Sigmoid colon (tissue), 7 donors: Measurements from ENCODE around the gene KIF26B. TPM values are rescaled to one million over a fixed set of nuclear protein-coding genes. Genes with fewer than 3 reads are reported as not detected.

Experiments
- DNase-seq: peaks from one replicate; pipeline ENCODE4 v3.0.0-alpha.2; 2019
- H3K27ac ChIP-seq, 4 donors: fragments of 200-600 bp; sonication (generic); one replicate each; pipeline ENCODE4 v1.5.1; 2016 to 2019; ENCODE audit warnings: mild to moderate bottlenecking in 1 of 4
- H3K27me3 ChIP-seq, 3 donors: fragments of 200-600 bp; sonication (generic); one replicate each; pipeline ENCODE4 v1.5.1; 2019; ENCODE audit warnings: mild to moderate bottlenecking in 1 of 3
- H3K36me3 ChIP-seq, 4 donors: fragments of 200-600 bp; sonication (generic); one replicate each; pipeline ENCODE4 v1.5.1; 2016 to 2019
- H3K4me1 ChIP-seq, 4 donors: fragments of 200-600 bp; sonication (generic); one replicate each; pipeline ENCODE4 v1.5.1; 2017 to 2019
- H3K4me3 ChIP-seq, 4 donors: fragments of 200-600 bp; sonication (generic); one replicate each; pipeline ENCODE4 v1.5.1; 2017 to 2019; ENCODE audit warnings: mild to moderate bottlenecking in 2 of 4, moderate library complexity in 1 of 4
- H3K9me3 ChIP-seq, 4 donors: fragments of 200-600 bp in 3 of 4; sonication (generic) in 3 of 4; one replicate each; pipeline versions ENCODE4 v1.5.1 to v1.6.1; 2013 to 2019
- CTCF ChIP-seq, 4 experiments: fragments of 450-650 bp in 3 of 4; fragments of 200-600 bp in 1 of 4; IDR thresholded peaks; one replicate each; pipeline ENCODE4 v1.5.1; 2016 to 2019; ENCODE audit warnings: antibody characterized with exemption in 4 of 4, mild to moderate bottlenecking in 3 of 4, moderate library complexity in 2 of 4
- EP300 ChIP-seq, 4 donors: sonication (generic); formaldehyde crosslinking; IDR thresholded peaks; one replicate each; pipeline ENCODE4 v1.6.1; 2017; ENCODE audit warnings: antibody characterized with exemption in 4 of 4
- POLR2A ChIP-seq, 2 donors: fragments of 450-650 bp; IDR thresholded peaks; one replicate each; pipeline ENCODE4 v1.6.1; 2016; ENCODE audit warnings: antibody characterized with exemption in 2 of 2, mild to moderate bottlenecking in 2 of 2, moderate library complexity in 2 of 2
- POLR2AphosphoS5 ChIP-seq, 4 donors: sonication (generic); formaldehyde crosslinking; IDR thresholded peaks; one replicate each; pipeline ENCODE4 v1.6.1; 2017; ENCODE audit warnings: antibody characterized with exemption in 4 of 4
- WGBS, 2 donors: extraction: QIAGEN DNeasy Blood & Tissue Kit; methylation state at CpG; one replicate each; pipeline ENCODE4 v1.1.7; 2013; 5-methylcytosine and 5-hydroxymethylcytosine counted together
- intact Hi-C: fragments of 100-400 bp; cut with DNase I; formaldehyde crosslinking; loops from one replicate; pipeline ENCODE4 v1.15.1; 2023
- polyA plus RNA-seq, 3 donors: library from polyadenylated mRNA; stranded (reverse); fragments of 200-250 nt; gene quantifications; one replicate each; pipeline ENCODE4 v1.2.3, GENCODE V29; 2013
- total RNA-seq, 4 donors: library from RNA; depleted of rRNA; stranded (reverse); fragments of >200 nt; gene quantifications; one replicate each; pipeline ENCODE4 v1.1.0, GENCODE V29; 2016
- donor health status: healthy with polysubstance abuse.
- donor health status: Bipolar disorder and iron deficiency.
- donor health status: healthy.

KIF26B gene
- total and polyA plus RNA-seq, 7 donors, result under 0.01 to 5.5 (median 1.4) TPM; not detected in 1

GRCh38 chr1:245216366-245217115 is 61.8 kb downstream of the KIF26B start:
- intact Hi-C loops, result no loop called here
- WGBS, 2 donors, result 26 to 59% methylated on average over 11 of the region's 11 CpGs
- no peaks in the 10 kb centered on the region for H3K27me3 ChIP-seq
- no peak for TF ChIP-seq POLR2AphosphoS5 (IDR thresholded peaks at IDR 0.05)
- H3K4me1 ChIP-seq, result peaks cover 0 to 11% (median 8%) of the 10 kb centered on the region in 4 donors
- no peak overlapping the region for H3K4me3 ChIP-seq
- no peak overlapping the region for H3K27ac ChIP-seq
- DNase-seq, result no peak
- no peaks in the 10 kb centered on the region for H3K36me3 ChIP-seq
- H3K9me3 ChIP-seq, result no peaks in the 10 kb centered on the region

GRCh38 chr1:245217853-245218608 is 63.2 kb downstream of the KIF26B start:
- Histone ChIP-seq H3K4me3 (no peak overlapping the region), H3K4me1 (peaks cover 0 to 11% (median 8%) of the 10 kb centered on the region in 4 donors), H3K27ac (no peak overlapping the region), H3K9me3 (no peaks in the 10 kb centered on the region), H3K27me3 (no peaks in the 10 kb centered on the region), H3K36me3 (no peaks in the 10 kb centered on the region)
- intact Hi-C loops, result no loop called here
- TF ChIP-seq POLR2A (IDR thresholded peaks at IDR 0.05), result no peak
- TF ChIP-seq POLR2AphosphoS5 (IDR thresholded peaks at IDR 0.05), result no peak
- TF ChIP-seq EP300 (IDR thresholded peaks at IDR 0.05), result no peak
- TF ChIP-seq CTCF (IDR thresholded peaks at IDR 0.05), result no peak
- 91 to 92% methylated on average over 12 of the region's 12 CpGs for WGBS, 2 donors
- no peak for DNase-seq

- Histone ChIP-seq H3K4me3 (no peak overlapping the region), H3K36me3 (no peaks in the 10 kb centered on the region), H3K27ac (no peak overlapping the region), H3K9me3 (no peaks in the 10 kb centered on the region), H3K27me3 (no peaks in the 10 kb centered on the region), H3K4me1 (peaks cover 0 to 11% (median 8%) of the 10 kb centered on the region in 4 donors)
- 77 to 78% methylated on average over 12 of the region's 12 CpGs for WGBS, 2 donors
- no peak for DNase-seq
- TF ChIP-seq POLR2AphosphoS5 (IDR thresholded peaks at IDR 0.05) (no peak), CTCF (IDR thresholded peaks at IDR 0.05) (no peak), EP300 (IDR thresholded peaks at IDR 0.05) (no peak)
- intact Hi-C loops, result no loop called here
Measured at GRCh38 chr1:245220381-245220985, 65.7 kb downstream of the KIF26B start.

- H3K36me3 ChIP-seq, result no peaks in the 10 kb centered on the region
- H3K27me3 ChIP-seq, result no peaks in the 10 kb centered on the region
- no peaks in the 10 kb centered on the region for H3K9me3 ChIP-seq
- WGBS, 2 donors, result 87 to 92% methylated on average over 6 of the region's 6 CpGs
- intact Hi-C loops, result no loop called here
- no peak for TF ChIP-seq CTCF (IDR thresholded peaks at IDR 0.05)
- TF ChIP-seq EP300 (IDR thresholded peaks at IDR 0.05), result no peak
- TF ChIP-seq POLR2AphosphoS5 (IDR thresholded peaks at IDR 0.05), result no peak
- TF ChIP-seq POLR2A (IDR thresholded peaks at IDR 0.05), result no peak
- no peak for DNase-seq
- no peak overlapping the region for H3K27ac ChIP-seq
- peaks cover 0 to 2% (median under 1%) of the 10 kb centered on the region in 4 donors for H3K4me1 ChIP-seq
- no peak overlapping the region for H3K4me3 ChIP-seq
Measured at GRCh38 chr1:245221805-245222204, 67.0 kb downstream of the KIF26B start.
